Osteoblast (primary cell): ENCODE results near the gene CA11. TPM values are rescaled to one million over a fixed set of nuclear protein-coding genes. Genes with fewer than 3 reads are reported as not detected.

Experiments used
- DNase-seq: peaks from one replicate; pipeline ENCODE4 v3.0.0; 2011; ENCODE audit warnings: low spot score, mixed read lengths; ENCODE audit not compliant: insufficient read length; ENCODE audit errors: missing footprints
- H2AFZ ChIP-seq: 2 replicates; pipeline ENCODE4 v1.6.0; 2011; ENCODE audit warnings: mild to moderate bottlenecking, low read length
- H3K27ac ChIP-seq: 2 replicates; pipeline ENCODE4 v1.5.1; 2011; ENCODE audit warnings: mild to moderate bottlenecking, low read depth, low read length, moderate library complexity
- H3K27me3 ChIP-seq: 2 replicates; pipeline ENCODE4 v1.6.0; 2012; ENCODE audit warnings: mild to moderate bottlenecking, control low read depth, inconsistent platforms, low read length, moderate library complexity; ENCODE audit not compliant: insufficient read depth
- H3K36me3 ChIP-seq: 2 replicates; pipeline ENCODE4 v1.5.1; 2011; ENCODE audit warnings: mild to moderate bottlenecking, low read length, control low read depth, moderate library complexity; ENCODE audit not compliant: insufficient read depth
- H3K4me1 ChIP-seq: 2 replicates; pipeline ENCODE4 v1.5.1; 2011; ENCODE audit warnings: mild to moderate bottlenecking, low read length, control low read depth, moderate library complexity; ENCODE audit not compliant: insufficient read depth
- H3K4me2 ChIP-seq: 2 replicates; pipeline ENCODE4 v1.6.0; 2011; ENCODE audit warnings: mild to moderate bottlenecking, low read length; ENCODE audit not compliant: insufficient read depth
- H3K4me3 ChIP-seq: fragments of 200-600 bp; sonication (generic); 3 replicates; pipeline ENCODE4 v1.5.1; 2012; ENCODE audit warnings: mild to moderate bottlenecking, low read length, inconsistent platforms; ENCODE audit not compliant: insufficient read depth
- H3K79me2 ChIP-seq: 2 replicates; pipeline ENCODE4 v1.6.0; 2012; ENCODE audit warnings: mild to moderate bottlenecking, low read length, control low read depth, inconsistent platforms; ENCODE audit not compliant: insufficient read depth
- H3K9me3 ChIP-seq: 2 replicates; pipeline ENCODE4 v1.5.1; 2011; ENCODE audit warnings: low read depth, low read length, control low read depth
- H4K20me1 ChIP-seq: 2 replicates; pipeline ENCODE4 v1.6.0; 2012; ENCODE audit warnings: mild to moderate bottlenecking, low read length, control low read depth; ENCODE audit not compliant: insufficient read depth
- CTCF ChIP-seq: IDR thresholded peaks from 2 replicates; pipeline ENCODE4 v1.5.1; 2011; ENCODE audit warnings: mild to moderate bottlenecking, low read depth, low read length, moderate library complexity; ENCODE audit errors: extremely low read depth
- total RNA-seq: library from RNA; depleted of rRNA; stranded (reverse); fragments of >200 nt; gene quantifications from 2 replicates; pipeline ENCODE4 v1.2.3, GENCODE V29; 2012

Gene CA11
- total RNA-seq, 1 donor: 1.8 TPM

DNA sequence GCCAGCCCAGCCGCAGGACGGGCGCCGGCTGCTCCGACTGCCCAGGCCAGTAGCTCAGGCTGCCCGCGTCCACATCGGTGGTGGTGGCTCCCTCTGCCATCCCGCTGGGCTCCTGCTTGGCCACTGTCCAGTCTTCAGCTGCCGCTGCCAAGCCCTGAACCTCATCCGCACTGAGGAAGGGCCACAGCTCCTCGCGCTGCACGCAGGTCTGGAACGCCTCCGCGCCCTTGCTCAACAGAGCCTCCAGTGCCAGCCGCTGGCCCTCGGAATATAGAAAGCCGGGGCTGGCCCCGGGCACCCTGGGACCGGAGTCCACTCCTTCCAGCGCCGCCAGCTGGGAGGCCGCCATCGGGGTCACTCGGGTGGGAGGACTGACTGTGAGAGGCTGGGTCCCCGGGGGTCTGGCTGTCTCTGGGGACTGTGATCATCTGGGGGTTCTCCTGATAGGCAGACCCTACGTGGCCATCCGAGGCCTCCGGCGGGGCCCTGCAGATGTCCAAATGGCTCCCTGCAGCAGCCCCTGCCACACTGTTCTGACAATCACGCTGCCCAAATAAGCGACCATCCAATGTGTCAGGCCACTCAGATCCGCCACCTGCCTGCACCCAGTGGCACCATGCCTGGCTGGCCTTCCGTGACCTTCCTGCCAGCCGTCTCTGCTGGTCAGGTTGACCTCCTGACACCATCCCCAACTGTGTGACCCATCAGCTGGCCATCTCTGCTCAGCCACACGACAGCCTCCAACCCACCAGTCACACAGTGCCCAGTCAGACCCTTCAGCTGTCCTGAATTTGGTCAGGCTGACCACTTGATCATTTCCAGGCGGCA lies 32.7 kb downstream of the CA11 start:
- peaks cover 29% of the 10 kb centered on the region for H3K79me2 ChIP-seq
- H4K20me1 ChIP-seq: peaks cover 34% of the 10 kb centered on the region
- H3K27me3 ChIP-seq: no peaks in the 10 kb centered on the region
- no peak overlapping the region for H3K4me3 ChIP-seq
- no peak overlapping the region for H3K27ac ChIP-seq
- no peak overlapping the region for H3K4me2 ChIP-seq
- peaks cover 32% of the 10 kb centered on the region for H3K36me3 ChIP-seq
- no peak for TF ChIP-seq CTCF
- DNase-seq: peak; percentile 77
- no peak overlapping the region for H2AFZ ChIP-seq
- H3K9me3 ChIP-seq: no peaks in the 10 kb centered on the region
- peaks cover 15% of the 10 kb centered on the region for H3K4me1 ChIP-seq

GRCh38 chr19:48611872-48612271 lies 34.1 kb downstream of the CA11 start:
- DNase-seq: no peak
- Histone ChIP-seq H3K9me3 (no peaks in the 10 kb centered on the region), H3K27me3 (no peaks in the 10 kb centered on the region), H3K79me2 (peaks cover 15% of the 10 kb centered on the region), H3K27ac (no peak overlapping the region), H3K36me3 (peaks cover 22% of the 10 kb centered on the region), H4K20me1 (peaks cover 20% of the 10 kb centered on the region), H2AFZ (no peak overlapping the region), H3K4me2 (no peak overlapping the region), H3K4me1 (peaks cover 5% of the 10 kb centered on the region), H3K4me3 (no peak overlapping the region)
- TF ChIP-seq CTCF: no peak

DNA sequence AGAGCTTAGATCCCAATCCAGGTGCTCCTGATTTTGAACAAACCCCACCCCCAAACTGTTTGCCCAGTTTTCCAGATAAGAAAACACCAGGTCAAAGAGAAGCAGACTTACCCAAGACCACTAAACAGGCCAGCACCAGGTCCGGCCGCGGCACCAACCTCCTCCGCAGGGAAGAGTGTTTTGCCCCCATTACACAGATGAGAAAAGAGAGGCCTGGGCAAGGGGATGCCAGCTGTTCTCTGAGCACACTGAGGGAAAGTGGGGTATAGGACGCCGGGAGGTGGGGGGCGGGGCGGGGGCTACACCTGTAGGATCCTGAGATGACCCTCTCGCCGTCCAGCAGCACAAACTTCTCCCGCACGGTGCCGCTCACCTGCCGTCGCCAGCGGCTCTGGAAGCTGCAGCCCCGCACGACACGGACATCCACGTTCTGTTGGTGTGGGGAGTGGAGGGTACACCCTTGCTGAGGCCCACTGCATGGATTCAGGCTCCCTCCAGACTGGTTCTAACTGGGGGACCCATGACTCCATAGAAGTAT lies 36.3 kb downstream of the CA11 start:
- no peaks in the 10 kb centered on the region for H3K36me3 ChIP-seq
- H3K4me1 ChIP-seq: no peaks in the 10 kb centered on the region
- no peak overlapping the region for H3K27ac ChIP-seq
- DNase-seq: no peak
- TF ChIP-seq CTCF: no peak
- no peaks in the 10 kb centered on the region for H3K79me2 ChIP-seq
- H3K4me2 ChIP-seq: no peak overlapping the region
- H3K4me3 ChIP-seq: no peak overlapping the region
- no peaks in the 10 kb centered on the region for H4K20me1 ChIP-seq
- H2AFZ ChIP-seq: no peak overlapping the region
- no peaks in the 10 kb centered on the region for H3K9me3 ChIP-seq
- no peaks in the 10 kb centered on the region for H3K27me3 ChIP-seq

DNA sequence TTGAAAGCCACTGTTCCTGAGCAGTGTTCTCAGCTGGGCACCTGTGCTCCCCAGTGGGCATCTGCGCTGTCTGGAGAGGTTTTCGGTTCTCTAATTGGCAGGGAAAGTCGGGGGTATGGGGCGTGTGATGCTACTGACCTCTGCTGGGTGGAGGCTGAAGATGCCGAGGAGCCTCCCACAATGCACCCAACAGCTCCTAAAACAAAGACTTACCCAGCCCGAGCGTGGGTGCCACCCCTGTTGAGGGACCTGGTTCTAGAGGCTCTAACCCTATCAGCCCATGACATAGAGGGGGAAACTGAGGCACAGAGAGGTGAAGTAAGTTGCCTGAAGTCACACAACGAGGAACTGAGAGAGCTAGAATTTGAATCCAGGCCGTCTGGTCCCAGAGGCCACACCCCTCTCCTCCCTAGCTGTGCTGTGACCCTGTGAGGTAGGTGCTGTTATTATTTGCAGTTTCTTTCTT lies 37.2 kb downstream of the CA11 start:
- peak overlapping the region; percentile 93 for H2AFZ ChIP-seq
- peak; percentile 95 for DNase-seq

More for the DNA sequence above, 37.2 kb downstream of the CA11 start:
- H3K79me2 ChIP-seq: no peaks in the 10 kb centered on the region
- H3K4me3 ChIP-seq: no peak overlapping the region
- no peaks in the 10 kb centered on the region for H4K20me1 ChIP-seq
- H3K27ac ChIP-seq: no peak overlapping the region
- H3K4me2 ChIP-seq: peak overlapping the region; percentile 43
- H3K36me3 ChIP-seq: no peaks in the 10 kb centered on the region
- H3K9me3 ChIP-seq: no peaks in the 10 kb centered on the region
- H3K27me3 ChIP-seq: no peaks in the 10 kb centered on the region
- TF ChIP-seq CTCF: peak; percentile 62
- H3K4me1 ChIP-seq: no peaks in the 10 kb centered on the region
